Activated CD4-positive, alpha-beta T cell treated with anti-CD3 and anti-CD28 coated beads for 48 hours (primary cell): ENCODE measurements around the gene GNG7.
"Not testable (repeated sequence)": the region's sequence is repeated elsewhere in the genome, so short reads cannot be mapped to it uniquely, and the experiment has no call there.

ENCODE experiments used
- DNase-seq: peaks from one replicate; pipeline ENCODE4 v3.0.0-alpha.2; 2020

Gene GNG7

DNA sequence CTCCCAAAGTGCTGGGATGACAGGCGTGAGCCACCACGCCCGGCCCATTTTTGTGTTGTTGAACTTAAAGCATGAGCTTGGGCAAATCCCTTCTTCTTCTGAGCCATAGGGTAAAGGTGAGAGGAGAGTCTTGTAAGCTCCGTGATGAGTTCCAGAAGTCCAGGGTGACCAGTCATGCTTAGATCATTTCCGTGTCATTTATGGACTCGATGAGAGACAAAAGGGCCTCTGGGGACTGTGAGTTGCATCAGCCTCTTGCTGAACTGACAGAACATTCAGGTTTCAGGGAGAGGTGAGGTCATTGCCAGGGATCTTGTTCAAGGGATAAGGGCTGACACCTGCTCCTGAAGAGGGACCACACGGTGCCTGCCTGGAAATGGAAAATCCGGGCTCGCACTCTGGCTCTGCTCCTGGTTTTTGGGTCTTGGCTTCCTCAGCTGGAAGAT lies 173.0 kb downstream of the GNG7 start:
- DNase-seq: no peak

DNA sequence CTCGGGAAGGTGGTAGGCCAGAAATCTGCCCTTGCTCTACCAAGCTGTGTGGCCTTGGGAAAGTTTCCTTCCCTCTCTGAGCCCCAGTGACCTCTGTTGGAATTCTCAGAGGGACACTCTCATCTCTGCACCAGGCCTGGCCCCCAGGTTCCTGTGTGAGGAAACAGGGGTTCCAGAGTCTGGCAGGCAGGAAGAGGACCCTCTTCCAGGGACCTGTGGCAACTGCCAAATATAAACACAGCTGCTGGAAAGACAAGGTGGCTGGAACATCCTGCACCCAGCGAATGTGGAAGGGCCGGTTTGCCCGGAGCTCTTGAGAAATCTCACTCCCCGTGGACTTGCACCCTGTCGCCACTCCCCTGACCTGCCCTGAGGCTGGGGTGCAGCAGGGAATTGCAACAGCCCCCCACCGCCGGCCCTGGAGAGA lies 173.8 kb downstream of the GNG7 start:
- DNase-seq: no peak

DNA sequence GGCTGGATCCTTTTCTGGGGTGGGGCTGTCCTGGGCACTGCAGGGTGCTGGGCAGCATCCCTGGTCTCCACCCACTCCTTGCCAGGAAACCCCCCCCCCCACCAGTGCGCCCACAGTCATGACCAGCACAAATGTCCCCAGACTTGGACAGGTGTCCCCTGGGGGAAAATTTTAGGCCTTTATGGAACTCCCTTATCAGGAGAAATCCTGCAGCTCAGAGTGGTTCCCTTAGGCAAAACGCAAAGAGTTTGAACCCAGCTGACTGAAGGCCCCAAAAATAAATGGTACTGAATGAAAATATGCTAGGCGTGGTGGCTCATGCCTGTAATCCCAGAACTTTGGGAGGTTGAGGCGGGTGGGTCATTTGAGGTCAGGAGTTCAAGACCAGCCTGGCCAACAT lies 174.8 kb downstream of the GNG7 start:
- DNase-seq: no peak

- no peak for DNase-seq
Observed at GRCh38 chr19:2527171-2527570, 175.3 kb downstream of the GNG7 start.

- no peak for DNase-seq
Observed at GRCh38 chr19:2524840-2525723, 177.4 kb downstream of the GNG7 start.

DNA sequence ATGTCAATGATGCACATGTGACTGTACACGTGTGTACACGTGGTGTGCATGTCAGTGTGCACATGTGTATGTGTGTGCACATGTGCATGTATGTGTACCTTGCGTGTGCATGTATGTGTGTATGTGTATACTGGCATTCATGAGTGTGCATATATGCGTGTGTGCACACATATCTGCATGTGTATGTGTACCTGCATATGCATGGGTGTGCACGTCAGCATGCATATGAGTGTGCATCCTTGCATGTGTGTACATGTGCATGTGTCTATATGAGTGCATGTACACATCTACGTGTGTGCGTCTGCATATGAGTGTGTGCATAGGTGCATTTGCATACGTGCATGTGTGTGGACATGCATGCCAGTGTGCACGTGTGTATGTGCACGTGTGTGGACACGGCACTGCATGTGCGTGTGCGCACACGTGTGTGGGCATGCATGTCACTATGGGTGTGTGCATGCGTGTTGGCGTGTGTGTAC lies 178.1 kb downstream of the GNG7 start:
- DNase-seq: no peak

GRCh38 chr19:2523630-2524311 lies 178.7 kb downstream of the GNG7 start:
- no peak for DNase-seq

DNA sequence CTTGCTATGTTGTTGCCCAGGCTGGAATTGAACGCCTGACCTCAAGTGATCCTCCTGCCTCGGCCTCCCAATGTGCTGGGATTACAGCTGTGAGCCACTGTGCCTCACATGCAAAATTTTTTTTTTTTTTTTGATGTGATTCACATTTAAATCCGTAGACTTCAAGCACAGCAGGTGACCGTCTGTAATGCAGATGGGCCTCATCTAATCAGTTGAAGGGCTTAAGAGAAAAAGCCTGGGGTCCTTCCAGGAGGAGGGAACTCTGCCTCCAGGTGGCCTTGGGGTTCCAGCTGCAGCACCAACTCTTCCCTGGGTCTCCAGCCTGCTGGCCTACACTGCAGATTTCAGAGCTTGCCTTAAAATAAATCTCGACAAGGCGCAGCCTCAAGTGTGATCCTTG lies 183.0 kb downstream of the GNG7 start:
- DNase-seq: no peak

- DNase-seq: not testable (repeated sequence)
Observed at GRCh38 chr19:2518856-2519255, 183.6 kb downstream of the GNG7 start.

DNA sequence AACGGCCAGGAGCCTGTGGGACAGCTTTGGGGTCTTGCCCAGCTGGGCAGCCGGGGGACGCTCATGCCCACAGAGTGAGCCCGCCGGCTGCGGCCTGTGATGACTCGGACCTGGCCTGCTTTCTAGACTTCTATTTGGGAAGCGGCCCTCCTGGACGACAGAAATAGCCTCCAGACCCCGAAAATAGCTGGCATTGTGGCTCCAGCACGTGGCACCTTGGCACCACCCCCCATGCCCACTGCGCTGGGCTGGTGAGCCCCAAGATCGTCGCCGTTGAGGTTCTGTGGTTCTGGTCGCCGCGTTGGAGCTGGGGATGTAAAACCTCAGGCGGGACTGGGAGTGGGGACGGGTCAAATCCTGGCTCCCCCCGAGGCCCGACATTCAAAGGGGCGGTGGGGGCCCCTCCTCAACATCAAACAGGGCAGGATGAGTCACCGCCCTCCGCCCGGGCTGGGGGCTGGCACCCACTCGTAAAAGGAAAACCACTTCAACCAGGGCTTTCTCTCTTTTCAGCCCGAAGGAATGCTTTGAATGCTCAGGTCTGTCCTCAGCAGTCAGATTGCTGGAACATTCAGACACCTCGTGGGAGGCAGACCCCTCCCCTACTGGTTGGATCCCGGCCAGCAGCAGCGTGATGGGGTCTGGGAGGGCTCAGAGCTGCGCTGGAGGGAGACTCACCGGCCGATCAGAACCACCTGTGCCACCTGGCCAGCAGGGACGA lies 184.5 kb downstream of the GNG7 start:
- DNase-seq: no peak

GRCh38 chr19:2516727-2517126 lies 185.8 kb downstream of the GNG7 start:
- no peak for DNase-seq

DNA sequence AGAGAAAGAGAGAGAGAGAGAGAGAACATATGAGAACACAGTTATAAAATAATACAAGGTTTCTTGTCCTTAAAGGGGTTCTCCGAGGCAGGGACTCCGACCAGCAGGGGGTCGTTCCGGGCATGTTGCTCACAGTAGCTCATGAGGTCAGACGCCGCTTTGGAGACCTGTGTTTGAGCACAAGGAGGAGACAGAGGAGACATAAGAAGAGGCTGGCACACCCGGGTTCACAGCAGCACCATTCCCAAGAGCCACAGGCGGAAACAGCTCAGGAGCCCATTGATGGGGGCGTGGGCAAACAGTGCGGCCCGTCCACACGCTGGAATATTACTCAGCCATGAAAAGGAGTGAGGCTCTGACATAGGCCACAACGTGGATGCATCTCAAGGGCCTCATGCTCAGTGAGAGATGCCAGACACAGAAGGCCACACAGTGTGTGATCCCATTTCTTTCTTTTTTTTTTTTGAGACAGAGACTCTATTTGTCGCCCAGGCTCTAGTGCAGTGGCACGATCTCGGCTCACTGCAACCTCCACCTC lies 187.4 kb downstream of the GNG7 start:
- no peak for DNase-seq

GRCh38 chr19:2512523-2513431 lies 189.7 kb downstream of the GNG7 start:
- no peak for DNase-seq

DNA sequence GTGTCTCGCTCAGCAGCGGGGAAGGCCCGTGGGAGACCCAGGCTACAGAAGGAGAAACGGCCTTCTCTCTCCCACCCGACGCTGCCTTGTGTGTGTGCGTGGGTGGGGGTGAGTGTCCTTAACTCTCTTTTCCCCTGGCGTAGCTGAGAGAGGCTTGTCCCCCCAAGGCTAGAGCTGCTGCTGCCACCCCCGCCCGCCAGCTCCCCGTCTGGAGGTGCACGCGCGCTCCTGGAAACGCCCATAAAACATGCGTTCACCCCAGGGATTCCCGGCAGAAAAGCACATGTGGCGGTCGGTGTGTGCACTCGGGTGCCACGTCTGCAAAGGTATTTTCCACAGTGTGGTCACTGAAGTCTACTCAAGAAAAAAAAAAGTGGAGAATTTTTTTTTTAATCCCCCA lies 190.5 kb downstream of the GNG7 start:
- DNase-seq: no peak

DNA sequence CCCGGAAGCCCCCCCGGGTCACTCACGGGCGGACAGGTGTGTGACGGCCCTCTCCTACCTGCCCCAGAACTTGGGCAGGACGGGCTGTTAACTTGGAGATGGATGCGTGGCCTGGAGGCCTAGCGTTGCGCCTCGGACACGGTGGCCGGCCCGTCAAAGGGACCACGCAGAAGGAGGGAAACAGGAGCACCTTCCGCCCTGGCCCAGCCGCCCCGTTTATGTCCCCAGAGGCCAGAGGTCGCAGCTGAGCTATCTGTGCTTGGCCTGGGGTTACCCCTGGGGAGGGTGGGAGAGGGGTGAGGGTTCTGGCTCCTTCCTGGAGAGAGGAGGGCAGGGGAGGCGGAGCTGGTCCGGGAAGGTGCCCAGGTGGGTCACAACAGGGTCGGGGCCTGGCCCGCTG lies 190.9 kb downstream of the GNG7 start:
- DNase-seq: no peak

DNA sequence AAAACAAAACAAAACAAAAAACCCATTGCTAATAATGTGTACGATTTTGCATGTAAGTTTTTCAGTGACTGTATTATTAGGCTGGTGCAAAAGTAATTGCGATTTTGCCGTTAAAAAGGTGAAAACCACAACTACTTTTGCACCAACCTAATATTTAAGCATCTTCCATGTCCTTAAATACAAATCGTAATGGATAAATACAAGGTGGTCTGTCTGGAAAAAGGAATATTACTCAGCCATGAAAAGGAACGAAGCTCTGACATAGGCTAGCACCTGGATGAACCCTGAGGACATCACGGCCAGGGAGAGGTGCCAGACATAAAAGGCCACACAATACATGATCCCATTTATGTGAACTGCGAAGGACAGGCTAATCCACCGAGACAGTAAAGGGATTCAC lies 193.4 kb downstream of the GNG7 start:
- DNase-seq: no peak

- DNase-seq: no peak
Observed at GRCh38 chr19:2507109-2507508, 195.4 kb downstream of the GNG7 start.

- DNase-seq: not testable (repeated sequence)
Observed at GRCh38 chr19:2506656-2507055, 195.8 kb downstream of the GNG7 start.

DNA sequence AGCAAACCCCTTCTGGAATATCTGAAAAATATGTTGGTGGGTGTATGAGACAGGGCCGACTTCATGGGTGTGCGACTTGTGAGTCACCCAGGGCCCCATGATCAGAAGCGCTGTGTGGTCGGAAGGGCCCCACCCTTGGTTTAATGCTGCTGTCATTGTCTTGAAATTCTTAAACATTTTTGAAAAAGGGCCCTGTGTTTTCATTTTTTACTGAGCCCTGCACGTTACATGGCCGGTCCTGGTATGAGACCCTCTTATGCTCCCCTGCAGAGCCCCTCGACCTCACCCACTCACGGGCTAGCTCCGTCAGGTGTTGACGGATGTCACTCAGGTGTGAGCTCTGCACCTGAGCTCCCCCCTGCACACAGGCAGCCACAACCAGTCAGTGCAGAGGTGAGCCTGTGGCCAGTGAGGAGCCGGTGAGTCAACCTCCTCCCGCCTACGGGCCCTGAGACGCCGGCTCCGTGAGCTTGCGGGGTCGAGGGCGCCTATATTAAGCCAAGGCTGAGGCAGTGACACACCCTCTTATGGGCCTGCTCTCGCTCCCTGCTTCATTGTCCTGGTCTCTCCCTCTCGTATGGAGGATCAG lies 198.9 kb downstream of the GNG7 start:
- peak; percentile 81 for DNase-seq

GRCh38 chr19:2500841-2501261 lies 201.6 kb downstream of the GNG7 start:
- DNase-seq: no peak

GRCh38 chr19:2500156-2500555 lies 202.3 kb downstream of the GNG7 start:
- DNase-seq: no peak

GRCh38 chr19:2497186-2497585 lies 205.3 kb downstream of the GNG7 start:
- DNase-seq: no peak
